Measurements from ENCODE around the gene SCNM1. TPM values are rescaled to one million over a fixed set of nuclear protein-coding genes. Genes with fewer than 3 reads are reported as not detected.
"Not testable (repeated sequence)": the region's sequence is repeated elsewhere in the genome, so short reads cannot be mapped to it uniquely, and the experiment has no call there.

The SCNM1 gene
- total RNA-seq, 4 donors from 2014 or later = 11.2 to 39.3 (median 21.4) TPM

DNA sequence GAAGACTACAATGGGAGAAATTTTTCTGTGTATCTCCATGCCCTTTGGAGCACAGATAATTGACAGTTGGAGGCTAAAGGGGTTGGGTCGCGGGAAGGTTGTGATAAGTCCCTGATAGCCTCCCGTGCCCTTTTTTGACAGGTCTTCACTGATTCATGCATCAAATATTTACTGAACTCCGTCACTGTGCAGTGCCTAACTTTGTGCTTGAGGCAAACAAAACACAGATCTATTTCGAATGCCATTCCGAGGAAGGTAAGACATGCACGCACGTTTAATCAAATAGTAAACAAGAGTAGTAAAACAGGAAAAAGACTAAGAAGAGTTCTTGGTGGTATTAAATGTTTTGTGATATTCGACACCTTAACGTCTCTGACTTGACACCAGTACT lies 31.9 kb downstream of the SCNM1 start:
- Histone ChIP-seq H3K36me3 (peaks cover 1 to 7% (median 6%) of the 10 kb centered on the region in 4 donors), H3K4me1 (peaks cover 45 to 64% (median 57%) of the 10 kb centered on the region in 4 donors), H3K4me3 (peak overlapping the region; percentile 82 to 92 (median 86)), H3K27ac (replicated peaks in 1 of 4) (peak overlapping the region; percentile 92 to 96 (median 95)), H3K27me3 (no peaks in the 10 kb centered on the region), H3K9me3 (no peaks in the 10 kb centered on the region)
- TF ChIP-seq POLR2A (IDR thresholded peaks at IDR 0.05; ENCODE audit: low read depth) (no peak), POLR2AphosphoS5 (IDR thresholded peaks at IDR 0.05) (no peak), EP300 (IDR thresholded peaks at IDR 0.05) (no peak)
- TF ChIP-seq, protein P1, sequence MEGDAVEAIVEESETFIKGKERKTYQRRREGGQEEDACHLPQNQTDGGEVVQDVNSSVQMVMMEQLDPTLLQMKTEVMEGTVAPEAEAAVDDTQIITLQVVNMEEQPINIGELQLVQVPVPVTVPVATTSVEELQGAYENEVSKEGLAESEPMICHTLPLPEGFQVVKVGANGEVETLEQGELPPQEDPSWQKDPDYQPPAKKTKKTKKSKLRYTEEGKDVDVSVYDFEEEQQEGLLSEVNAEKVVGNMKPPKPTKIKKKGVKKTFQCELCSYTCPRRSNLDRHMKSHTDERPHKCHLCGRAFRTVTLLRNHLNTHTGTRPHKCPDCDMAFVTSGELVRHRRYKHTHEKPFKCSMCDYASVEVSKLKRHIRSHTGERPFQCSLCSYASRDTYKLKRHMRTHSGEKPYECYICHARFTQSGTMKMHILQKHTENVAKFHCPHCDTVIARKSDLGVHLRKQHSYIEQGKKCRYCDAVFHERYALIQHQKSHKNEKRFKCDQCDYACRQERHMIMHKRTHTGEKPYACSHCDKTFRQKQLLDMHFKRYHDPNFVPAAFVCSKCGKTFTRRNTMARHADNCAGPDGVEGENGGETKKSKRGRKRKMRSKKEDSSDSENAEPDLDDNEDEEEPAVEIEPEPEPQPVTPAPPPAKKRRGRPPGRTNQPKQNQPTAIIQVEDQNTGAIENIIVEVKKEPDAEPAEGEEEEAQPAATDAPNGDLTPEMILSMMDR (IDR thresholded peaks at IDR 0.05) = no peak
- WGBS = 10% methylated on average over 10 of the region's 10 CpGs
- no peak for DNase-seq (ENCODE audit: extremely low spot score)
- intact Hi-C loops (cut with DNase I) = loop anchor here (2.0 kb wide), 1 partner anchor 55 kb away; no protein-coding TSS in a partner anchor

DNA sequence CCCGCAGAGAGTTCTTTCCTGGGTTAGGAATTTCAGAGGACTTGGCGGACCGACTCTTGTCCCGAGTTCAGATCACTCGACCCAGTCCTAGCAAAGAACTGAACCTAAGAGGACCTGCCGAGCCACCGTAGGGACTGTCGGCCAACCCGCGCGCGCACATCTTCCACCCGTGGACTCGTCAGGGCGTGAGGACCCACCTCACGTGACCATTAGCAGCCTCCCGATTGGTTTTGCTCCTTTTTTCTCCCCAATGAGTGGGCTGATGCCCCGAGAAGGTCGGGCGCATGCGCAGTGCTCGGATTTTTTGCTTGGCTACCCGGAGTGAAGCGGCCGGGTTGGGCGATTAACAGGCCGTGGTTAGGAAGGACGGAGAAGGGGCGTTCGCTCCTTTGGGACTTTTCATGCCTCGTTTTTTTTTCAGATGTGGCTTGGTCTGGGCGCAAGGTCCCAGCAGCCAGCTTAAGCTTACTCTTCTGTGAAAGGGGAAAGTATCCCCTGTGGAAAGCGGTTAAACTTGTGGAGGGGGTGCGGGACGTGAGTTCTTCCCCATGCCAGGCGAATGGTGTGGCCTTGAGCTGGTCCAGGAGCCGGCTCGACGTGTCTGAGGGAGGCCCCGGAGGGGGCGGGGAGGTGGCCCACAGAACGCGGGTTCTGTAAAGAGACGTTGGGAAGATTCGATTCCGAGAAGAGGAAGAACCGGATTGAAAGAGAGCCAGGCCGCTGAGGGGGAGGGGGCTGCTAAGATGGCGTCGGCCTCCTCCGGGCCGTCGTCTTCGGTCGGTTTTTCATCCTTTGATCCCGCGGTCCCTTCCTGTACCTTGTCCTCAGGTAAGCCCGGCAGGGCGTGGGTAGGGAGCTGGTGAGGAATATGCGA lies 32.5 kb downstream of the SCNM1 start, which contains the start of gene PIP5K1A:
PIP5K1A (plus strand) TSS at position 299 of the 874 bp plus-strand sequence; CDS start at position 744, 445 bp downstream.
- Histone ChIP-seq H3K4me1 (peaks cover 45 to 71% (median 64%) of the 10 kb centered on the region in 4 donors), H3K27me3 (no peaks in the 10 kb centered on the region), H3K27ac (replicated peaks in 1 of 4) (peak within 1 kb of the TSS; percentile 92 to 96 (median 95)), H3K9me3 (no peaks in the 10 kb centered on the region), H3K36me3 (peaks cover 5 to 13% (median 13%) of the 10 kb centered on the region in 4 donors), H3K4me3 (peak within 1 kb of the TSS; percentile 82 to 92 (median 86))
- 1% methylated on average over 54 of the region's 60 CpGs for WGBS
- intact Hi-C loops (cut with DNase I) = no loop called here
- DNase-seq (ENCODE audit: extremely low spot score) = peak; percentile 100
- peak; percentile 70 for TF ChIP-seq POLR2A (IDR thresholded peaks at IDR 0.05; ENCODE audit: low read depth)
- TF ChIP-seq, protein P1 (IDR thresholded peaks at IDR 0.05) = peak in 1 of 3 experiments; percentile 13
- no peak for TF ChIP-seq EP300 (IDR thresholded peaks at IDR 0.05)
- TF ChIP-seq POLR2AphosphoS5 (IDR thresholded peaks at IDR 0.05) = peak; percentile 96 to 98

DNA sequence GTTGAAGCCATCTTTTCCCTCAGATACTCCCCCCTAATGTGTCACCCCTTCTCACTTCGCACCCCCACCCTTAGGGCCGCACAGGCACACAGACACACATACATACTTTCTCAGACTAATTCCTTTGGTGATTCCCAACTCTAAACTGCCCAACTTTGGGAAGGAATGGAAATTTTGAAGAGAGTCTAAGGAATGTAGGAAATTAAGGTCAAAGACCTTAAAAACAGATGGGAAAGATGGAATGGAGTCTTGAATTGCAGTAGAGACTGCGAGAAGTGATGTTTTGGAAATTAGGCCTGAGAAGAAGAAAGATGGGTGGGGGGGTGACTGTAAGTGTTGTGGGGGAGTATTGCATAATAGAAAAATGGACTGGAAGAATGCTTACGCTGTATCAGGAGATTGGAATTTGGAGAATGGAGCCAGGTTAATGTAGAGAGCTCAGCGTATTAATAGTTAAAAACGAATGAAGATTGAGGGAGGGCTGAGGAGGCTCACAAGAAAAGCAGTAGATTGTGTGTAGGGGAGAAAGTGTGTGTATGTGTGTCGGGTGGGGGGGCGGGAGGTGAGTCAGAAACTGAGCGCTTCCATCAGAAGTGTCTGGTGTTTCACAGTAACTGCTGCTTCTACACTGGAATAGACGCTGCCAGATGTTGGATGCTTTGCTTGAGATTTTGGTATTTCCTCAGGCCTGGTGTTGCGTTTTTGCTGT lies 34.1 kb downstream of the SCNM1 start:
- H3K4me3 ChIP-seq = peak overlapping the region; percentile 82 to 92 (median 86)
- no peaks in the 10 kb centered on the region for H3K27me3 ChIP-seq
- 11% methylated on average over 11 of the region's 11 CpGs for WGBS
- H3K36me3 ChIP-seq = peaks cover 5 to 20% (median 18%) of the 10 kb centered on the region in 4 donors
- peaks cover 40 to 83% (median 75%) of the 10 kb centered on the region in 4 donors for H3K4me1 ChIP-seq
- H3K27ac ChIP-seq (replicated peaks in 1 of 4) = peak overlapping the region; percentile 92 to 96 (median 95)
- no peaks in the 10 kb centered on the region for H3K9me3 ChIP-seq
- no peak for DNase-seq (ENCODE audit: extremely low spot score)
- intact Hi-C loops (cut with DNase I) = no loop called here
- TF ChIP-seq EP300 (IDR thresholded peaks at IDR 0.05) (no peak), POLR2AphosphoS5 (IDR thresholded peaks at IDR 0.05) (peak; percentile 3 to 25)

DNA sequence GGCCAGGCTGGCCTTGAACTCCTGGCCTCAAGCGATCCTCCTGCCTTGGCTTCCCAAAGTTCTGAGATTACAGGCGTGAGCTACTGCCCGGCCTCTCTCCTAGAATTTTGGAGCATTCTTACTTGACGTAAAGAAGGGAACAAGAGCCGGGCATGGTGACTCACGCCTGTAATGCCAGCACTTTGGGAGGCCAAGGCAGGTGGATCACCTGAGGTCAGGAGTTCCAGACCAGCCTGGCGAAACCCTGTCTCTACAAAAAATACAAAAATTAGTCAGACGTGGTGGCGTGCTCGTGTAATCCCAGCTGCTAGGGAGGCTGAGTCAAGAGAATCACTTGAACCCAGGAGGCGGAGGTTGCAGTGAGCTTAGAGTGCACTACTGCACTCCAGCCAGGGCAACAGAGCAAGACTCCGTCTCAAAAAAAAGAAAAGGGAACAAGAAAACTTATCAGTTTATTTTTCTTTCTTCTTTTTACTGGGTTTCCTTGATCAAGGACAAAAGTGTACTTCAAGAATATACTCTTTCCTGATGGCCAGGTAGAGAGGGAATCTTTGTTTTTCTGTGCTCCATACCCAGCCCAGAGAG lies 39.5 kb downstream of the SCNM1 start:
- H3K9me3 ChIP-seq; H3K27me3 ChIP-seq; DNase-seq (ENCODE audit: extremely low spot score); H3K4me3 ChIP-seq; intact Hi-C loops (cut with DNase I): not testable (repeated sequence)
- WGBS = 89% methylated on average over 10 of the region's 12 CpGs
- H3K27ac ChIP-seq (replicated peaks in 1 of 4) = peak overlapping the region in 1 of 4 donors; percentile 22
- H3K4me1 ChIP-seq = peaks cover 30 to 69% (median 67%) of the 10 kb centered on the region in 4 donors
- H3K36me3 ChIP-seq = peaks cover 27 to 59% (median 55%) of the 10 kb centered on the region in 4 donors

DNA sequence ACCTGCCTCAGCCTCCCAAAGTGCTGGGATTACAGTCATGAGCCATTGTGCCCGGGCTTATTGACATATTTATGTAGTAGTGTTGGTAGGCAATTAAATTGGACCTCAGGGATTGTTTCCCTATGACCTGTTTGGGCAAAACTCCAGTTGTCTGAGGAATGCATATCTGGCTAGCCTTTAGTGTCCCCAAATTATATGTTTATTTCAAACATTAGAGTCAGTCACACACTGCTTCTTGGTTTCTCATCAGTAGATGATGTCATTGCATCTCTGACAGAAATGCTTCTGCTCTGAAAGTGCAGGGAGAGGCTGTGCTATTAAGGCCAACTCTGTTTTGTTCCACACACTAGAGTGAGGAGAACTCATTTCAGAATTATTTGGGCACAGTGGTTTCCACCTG lies 44.9 kb downstream of the SCNM1 start:
- H3K9me3 ChIP-seq = no peaks in the 10 kb centered on the region
- WGBS = 79% methylated on average over 1 of the region's 1 CpG
- TF ChIP-seq POLR2AphosphoS5 (IDR thresholded peaks at IDR 0.05) (no peak), POLR2A (IDR thresholded peaks at IDR 0.05; ENCODE audit: low read depth) (no peak), EP300 (IDR thresholded peaks at IDR 0.05) (no peak)
- TF ChIP-seq, protein P1 (IDR thresholded peaks at IDR 0.05) = no peak
- no peaks in the 10 kb centered on the region for H3K27me3 ChIP-seq
- no peak overlapping the region for H3K4me3 ChIP-seq
- peaks cover 21 to 51% (median 46%) of the 10 kb centered on the region in 4 donors for H3K36me3 ChIP-seq
- intact Hi-C loops (cut with DNase I) = no loop called here
- no peak for DNase-seq (ENCODE audit: extremely low spot score)
- peaks cover 19 to 64% (median 60%) of the 10 kb centered on the region in 4 donors for H3K4me1 ChIP-seq
- peak overlapping the region; percentile 21 to 63 (median 58) for H3K27ac ChIP-seq (replicated peaks in 1 of 4)

Measured in esophagus muscularis mucosa (tissue), 4 donors.